ENCODE data around the gene EPN1.

Gene EPN1

DNA sequence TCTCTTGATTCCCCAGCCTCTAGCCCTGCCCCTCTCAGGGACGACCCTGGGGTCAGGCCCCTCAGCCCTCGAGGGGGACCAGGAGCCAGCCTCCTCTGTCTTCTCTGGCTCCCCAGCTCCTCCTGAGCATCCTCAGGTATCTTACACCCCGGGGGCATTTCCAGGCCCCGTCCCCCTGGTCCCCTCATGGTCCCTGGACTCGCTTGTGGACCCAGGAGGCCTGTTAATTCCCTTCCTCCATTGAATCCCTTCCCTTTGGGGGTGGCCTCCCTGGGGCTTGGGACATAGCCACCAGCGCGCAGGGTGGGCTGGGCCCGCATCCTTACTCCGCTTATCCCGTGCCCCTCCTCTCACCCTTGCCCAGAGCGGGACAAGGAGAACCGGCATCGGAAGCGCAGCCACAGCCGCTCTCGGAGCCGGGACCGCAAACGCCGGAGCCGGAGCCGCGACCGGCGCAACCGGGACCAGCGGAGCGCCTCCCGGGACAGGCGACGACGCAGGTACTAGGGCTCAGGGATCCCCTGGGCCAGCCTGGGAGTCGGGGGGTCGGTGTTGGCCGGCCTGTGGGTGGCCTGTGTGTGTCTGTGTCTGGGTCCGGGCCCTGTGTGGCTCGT is 16.1 kb upstream of the EPN1 start:
- Histone ChIP-seq H3K9me3 (no peaks in the 10 kb centered on the region), H3K4me2 (peak overlapping the region; percentile 99), H3K4me3 (peak overlapping the region; percentile 87), H3K27ac (peak overlapping the region; percentile 75), H3K9ac (peak overlapping the region; percentile 100), H3K27me3 (no peaks in the 10 kb centered on the region), H3K36me3 (peaks cover 55% of the 10 kb centered on the region), H3K4me1 (peaks cover 55% of the 10 kb centered on the region), H4K20me1 (peaks cover 85% of the 10 kb centered on the region)
- TF ChIP-seq Cebpa-rat (IDR thresholded peaks at IDR 0.05) = no peak

- Histone ChIP-seq H3K27ac (peak overlapping the region; percentile 75), H4K20me1 (peaks cover 94% of the 10 kb centered on the region), H3K4me1 (peaks cover 55% of the 10 kb centered on the region), H3K4me3 (no peak overlapping the region), H3K36me3 (peaks cover 64% of the 10 kb centered on the region), H3K9me3 (no peaks in the 10 kb centered on the region), H3K27me3 (no peaks in the 10 kb centered on the region), H3K4me2 (peak overlapping the region; percentile 99), H3K9ac (peak overlapping the region; percentile 100; the same call in 1 of the 2 replicates)
- TF ChIP-seq Cebpa-rat (IDR thresholded peaks at IDR 0.05) = no peak
These were observed 15.2 kb upstream of the EPN1 start for GRCh38 chr19:55659822-55660221.

GRCh38 chr19:55660404-55660803 is 14.6 kb upstream of the EPN1 start:
- H4K20me1 ChIP-seq = peaks cover 99% of the 10 kb centered on the region
- H3K9me3 ChIP-seq = no peaks in the 10 kb centered on the region
- peak overlapping the region; percentile 60 for H3K27ac ChIP-seq
- TF ChIP-seq Cebpa-rat (IDR thresholded peaks at IDR 0.05) = no peak
- H3K4me3 ChIP-seq = no peak overlapping the region
- H3K4me1 ChIP-seq = peaks cover 55% of the 10 kb centered on the region
- H3K27me3 ChIP-seq = no peaks in the 10 kb centered on the region
- H3K36me3 ChIP-seq = peaks cover 70% of the 10 kb centered on the region
- H3K4me2 ChIP-seq = peak overlapping the region; percentile 99
- peak overlapping the region; percentile 60 for H3K9ac ChIP-seq

- H3K4me1 ChIP-seq = peaks cover 55% of the 10 kb centered on the region
- peak overlapping the region; percentile 99 for H3K4me2 ChIP-seq
- no peak overlapping the region for H3K4me3 ChIP-seq
- peaks cover 99% of the 10 kb centered on the region for H4K20me1 ChIP-seq
- H3K27me3 ChIP-seq = no peaks in the 10 kb centered on the region
- TF ChIP-seq Cebpa-rat (IDR thresholded peaks at IDR 0.05) = no peak
- H3K36me3 ChIP-seq = peaks cover 75% of the 10 kb centered on the region
- H3K9me3 ChIP-seq = no peaks in the 10 kb centered on the region
- H3K27ac ChIP-seq = peak overlapping the region; percentile 60
- H3K9ac ChIP-seq = peak overlapping the region; percentile 60
These were observed 14.0 kb upstream of the EPN1 start for GRCh38 chr19:55660991-55661390.

DNA sequence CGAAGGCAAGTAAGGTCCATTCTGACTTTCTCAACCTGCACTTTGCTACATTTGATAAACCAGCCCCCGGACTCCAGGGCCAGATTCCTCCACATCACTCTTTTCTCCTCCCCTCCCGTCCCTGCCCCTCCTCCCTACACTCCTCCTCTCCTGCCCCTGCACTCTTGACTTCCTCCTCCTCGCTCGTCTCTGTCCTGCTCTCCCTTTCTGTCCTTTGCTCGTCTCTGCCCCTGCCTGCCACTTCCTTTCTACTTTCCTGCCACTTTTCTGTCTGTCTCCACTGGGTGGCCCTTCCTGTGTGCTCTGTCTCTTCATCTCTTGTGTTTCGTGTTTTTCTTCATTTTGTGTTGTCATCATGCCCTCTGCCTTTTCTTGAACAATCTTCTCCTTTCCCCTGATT is 13.2 kb upstream of the EPN1 start:
- H3K4me3 ChIP-seq = no peak overlapping the region
- H3K4me1 ChIP-seq = peaks cover 50% of the 10 kb centered on the region
- no peak for TF ChIP-seq Cebpa-rat (IDR thresholded peaks at IDR 0.05)
- H3K36me3 ChIP-seq = peaks cover 84% of the 10 kb centered on the region
- H3K27ac ChIP-seq = peak overlapping the region; percentile 60; the same call in 1 of the 2 replicates
- no peaks in the 10 kb centered on the region for H3K27me3 ChIP-seq
- peak overlapping the region; percentile 60; the same call in 1 of the 2 replicates for H3K9ac ChIP-seq
- no peaks in the 10 kb centered on the region for H3K9me3 ChIP-seq
- peak overlapping the region; percentile 99 for H3K4me2 ChIP-seq
- H4K20me1 ChIP-seq = peaks cover 99% of the 10 kb centered on the region

GRCh38 chr19:55663846-55664536 is 11.0 kb upstream of the EPN1 start:
- H3K27ac ChIP-seq = no peak overlapping the region
- no peak for TF ChIP-seq Cebpa-rat (IDR thresholded peaks at IDR 0.05)
- H3K36me3 ChIP-seq = peaks cover 98% of the 10 kb centered on the region
- H3K27me3 ChIP-seq = no peaks in the 10 kb centered on the region
- peaks cover 99% of the 10 kb centered on the region for H4K20me1 ChIP-seq
- no peak overlapping the region for H3K9ac ChIP-seq
- peaks cover 29% of the 10 kb centered on the region for H3K4me1 ChIP-seq
- no peak overlapping the region for H3K4me3 ChIP-seq
- no peaks in the 10 kb centered on the region for H3K9me3 ChIP-seq
- no peak overlapping the region for H3K4me2 ChIP-seq

DNA sequence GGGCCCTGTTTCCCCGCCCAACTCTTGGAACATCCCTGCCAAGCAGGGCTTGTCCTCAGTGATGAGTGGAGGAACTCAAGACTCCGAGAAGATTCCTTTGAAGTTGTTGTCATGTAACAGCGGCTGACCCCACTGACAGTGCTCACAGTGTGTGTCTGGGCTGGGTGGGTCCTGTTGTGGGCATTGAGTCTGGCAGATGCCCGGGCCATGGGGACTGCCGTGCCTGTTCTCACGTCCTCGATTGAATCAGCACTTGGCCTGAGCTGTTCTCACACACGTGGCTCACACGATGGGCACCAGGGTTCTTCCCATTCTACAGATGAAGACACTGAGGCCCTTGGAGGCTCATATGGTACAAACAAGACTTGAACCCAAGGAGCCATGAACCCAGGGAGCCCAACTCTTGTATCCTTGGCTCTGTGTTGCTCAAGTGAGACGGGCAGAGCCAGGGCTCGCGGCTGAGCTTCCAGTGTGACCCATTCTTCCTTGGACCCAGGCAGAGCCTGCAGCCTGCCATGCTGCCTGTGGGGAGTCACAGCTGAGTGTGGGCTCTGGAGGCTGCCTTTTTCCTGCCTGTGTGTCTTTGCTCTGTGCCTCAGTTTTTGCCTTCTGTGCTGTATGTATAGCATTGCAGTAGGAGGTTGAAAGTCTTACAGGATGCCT is 8.6 kb upstream of the EPN1 start:
- H3K9me3 ChIP-seq = no peaks in the 10 kb centered on the region
- peaks cover 99% of the 10 kb centered on the region for H4K20me1 ChIP-seq
- peaks cover 99% of the 10 kb centered on the region for H3K36me3 ChIP-seq
- H3K27me3 ChIP-seq = no peaks in the 10 kb centered on the region
- H3K9ac ChIP-seq = no peak overlapping the region; the same call in 1 of the 2 replicates
- no peak overlapping the region for H3K27ac ChIP-seq
- no peak overlapping the region for H3K4me3 ChIP-seq
- no peak for TF ChIP-seq Cebpa-rat (IDR thresholded peaks at IDR 0.05)
- peaks cover 19% of the 10 kb centered on the region for H3K4me1 ChIP-seq
- no peak overlapping the region for H3K4me2 ChIP-seq

GRCh38 chr19:55667006-55667381 is 8.0 kb upstream of the EPN1 start:
- Histone ChIP-seq H4K20me1 (peaks cover 99% of the 10 kb centered on the region), H3K27ac (no peak overlapping the region), H3K9me3 (no peaks in the 10 kb centered on the region), H3K4me2 (no peak overlapping the region), H3K36me3 (peaks cover 98% of the 10 kb centered on the region), H3K4me1 (peaks cover 20% of the 10 kb centered on the region), H3K9ac (no peak overlapping the region), H3K4me3 (no peak overlapping the region), H3K27me3 (no peaks in the 10 kb centered on the region)
- no peak for TF ChIP-seq Cebpa-rat (IDR thresholded peaks at IDR 0.05)

GRCh38 chr19:55667511-55667910 is 7.5 kb upstream of the EPN1 start:
- H3K4me2 ChIP-seq = no peak overlapping the region
- no peaks in the 10 kb centered on the region for H3K9me3 ChIP-seq
- H3K27me3 ChIP-seq = no peaks in the 10 kb centered on the region
- peaks cover 97% of the 10 kb centered on the region for H3K36me3 ChIP-seq
- peaks cover 100% of the 10 kb centered on the region for H4K20me1 ChIP-seq
- H3K27ac ChIP-seq = no peak overlapping the region
- H3K9ac ChIP-seq = no peak overlapping the region
- H3K4me3 ChIP-seq = no peak overlapping the region
- H3K4me1 ChIP-seq = peaks cover 25% of the 10 kb centered on the region
- TF ChIP-seq Cebpa-rat (IDR thresholded peaks at IDR 0.05) = no peak

GRCh38 chr19:55667958-55668357 is 7.1 kb upstream of the EPN1 start:
- peaks cover 100% of the 10 kb centered on the region for H4K20me1 ChIP-seq
- TF ChIP-seq Cebpa-rat (IDR thresholded peaks at IDR 0.05) = no peak
- peaks cover 29% of the 10 kb centered on the region for H3K4me1 ChIP-seq
- H3K27ac ChIP-seq = no peak overlapping the region
- no peak overlapping the region for H3K9ac ChIP-seq
- H3K27me3 ChIP-seq = no peaks in the 10 kb centered on the region
- no peak overlapping the region for H3K4me3 ChIP-seq
- peaks cover 97% of the 10 kb centered on the region for H3K36me3 ChIP-seq
- H3K9me3 ChIP-seq = no peaks in the 10 kb centered on the region
- H3K4me2 ChIP-seq = no peak overlapping the region
